WERI-Rb-1 (cell line): ENCODE results near the gene COL4A4.

ENCODE experiments used
- DNase-seq: peaks from one replicate; pipeline ENCODE4 v3.0.0-alpha.2; 2020
- H3K27ac ChIP-seq: fragments of 250-450 bp; sonication (Bioruptor Pico); 2 replicates; pipeline ENCODE4 v1.5.1; 2020; ENCODE audit warnings: mild to moderate bottlenecking, moderate library complexity
- H3K27me3 ChIP-seq: fragments of 250-450 bp; sonication (Bioruptor Pico); 2 replicates; pipeline ENCODE4 v1.5.1; 2021; ENCODE audit warnings: mild to moderate bottlenecking, low read depth, moderate library complexity; ENCODE audit not compliant: insufficient read depth, severe bottlenecking
- H3K36me3 ChIP-seq: fragments of 250-450 bp; sonication (Bioruptor Pico); 2 replicates; pipeline ENCODE4 v1.5.1; 2020; ENCODE audit warnings: mild to moderate bottlenecking, moderate library complexity
- H3K4me3 ChIP-seq: 2 replicates; pipeline ENCODE4 v1.5.1; 2011; ENCODE audit warnings: low read depth, mild to moderate bottlenecking, control low read depth, low read length
- H3K9me3 ChIP-seq: fragments of 250-450 bp; sonication (Bioruptor Pico); 2 replicates; pipeline ENCODE4 v1.5.1; 2021; ENCODE audit warnings: mild to moderate bottlenecking, moderate library complexity; ENCODE audit not compliant: severe bottlenecking
- CTCF ChIP-seq: IDR thresholded peaks from 2 replicates; pipeline ENCODE4 v1.5.1; 2011; ENCODE audit warnings: low read depth, mild to moderate bottlenecking, control low read depth, inconsistent platforms, low read length

COL4A4 gene

GRCh38 chr2:227185615-227186232 lies 21.7 kb upstream of the COL4A4 start:
- Histone ChIP-seq H3K27ac (no peak overlapping the region), H3K4me3 (no peak overlapping the region), H3K9me3 (no peaks in the 10 kb centered on the region), H3K27me3 (no peaks in the 10 kb centered on the region), H3K36me3 (no peaks in the 10 kb centered on the region)
- no peak for DNase-seq
- TF ChIP-seq CTCF, result no peak

GRCh38 chr2:227183657-227184367 lies 19.8 kb upstream of the COL4A4 start:
- Histone ChIP-seq H3K36me3 (no peaks in the 10 kb centered on the region), H3K9me3 (no peaks in the 10 kb centered on the region), H3K4me3 (no peak overlapping the region), H3K27me3 (no peaks in the 10 kb centered on the region), H3K27ac (no peak overlapping the region)
- no peak for TF ChIP-seq CTCF
- no peak for DNase-seq

GRCh38 chr2:227182765-227183164 lies 18.8 kb upstream of the COL4A4 start:
- no peak for TF ChIP-seq CTCF
- no peak overlapping the region for H3K27ac ChIP-seq
- DNase-seq, result no peak
- H3K4me3 ChIP-seq, result no peak overlapping the region
- no peaks in the 10 kb centered on the region for H3K9me3 ChIP-seq
- no peaks in the 10 kb centered on the region for H3K36me3 ChIP-seq
- no peaks in the 10 kb centered on the region for H3K27me3 ChIP-seq

GRCh38 chr2:227180770-227181169 lies 16.8 kb upstream of the COL4A4 start:
- Histone ChIP-seq H3K27ac (no peak overlapping the region), H3K27me3 (no peaks in the 10 kb centered on the region), H3K4me3 (no peak overlapping the region), H3K9me3 (no peaks in the 10 kb centered on the region), H3K36me3 (no peaks in the 10 kb centered on the region)
- DNase-seq, result no peak
- TF ChIP-seq CTCF, result no peak

GRCh38 chr2:227179988-227180685 lies 16.1 kb upstream of the COL4A4 start:
- no peaks in the 10 kb centered on the region for H3K9me3 ChIP-seq
- no peak overlapping the region for H3K4me3 ChIP-seq
- DNase-seq, result no peak
- no peaks in the 10 kb centered on the region for H3K36me3 ChIP-seq
- no peak overlapping the region for H3K27ac ChIP-seq
- H3K27me3 ChIP-seq, result no peaks in the 10 kb centered on the region
- TF ChIP-seq CTCF, result no peak
